ENCODE data around the gene EIF4E1B.

Gene EIF4E1B

GRCh38 chr5:176687881-176688280 is 57.4 kb downstream of the EIF4E1B start:
- TF ChIP-seq CTCF (IDR thresholded peaks at IDR 0.05; ENCODE audit: low read depth, low read length): no peak
- H3K4me3 ChIP-seq (ENCODE audit: low read depth, low read length): no peak overlapping the region

GRCh38 chr5:176690911-176691310 is 60.4 kb downstream of the EIF4E1B start:
- TF ChIP-seq CTCF (IDR thresholded peaks at IDR 0.05; ENCODE audit: low read depth, low read length): no peak

GRCh38 chr5:176691524-176691923 is 61.0 kb downstream of the EIF4E1B start:
- H3K4me3 ChIP-seq (ENCODE audit: low read depth, low read length): no peak overlapping the region

More at GRCh38 chr5:176690911-176691310, 60.4 kb downstream of the EIF4E1B start:
- H3K4me3 ChIP-seq (ENCODE audit: low read depth, low read length): no peak overlapping the region

GRCh38 chr5:176692326-176692725 is 61.9 kb downstream of the EIF4E1B start:
- H3K4me3 ChIP-seq (ENCODE audit: low read depth, low read length): no peak overlapping the region
- TF ChIP-seq CTCF (IDR thresholded peaks at IDR 0.05; ENCODE audit: low read depth, low read length): no peak

More at GRCh38 chr5:176691524-176691923, 61.0 kb downstream of the EIF4E1B start:
- TF ChIP-seq CTCF (IDR thresholded peaks at IDR 0.05; ENCODE audit: low read depth, low read length): no peak

- TF ChIP-seq CTCF (IDR thresholded peaks at IDR 0.05; ENCODE audit: low read depth, low read length): no peak
- H3K4me3 ChIP-seq (ENCODE audit: low read depth, low read length): no peak overlapping the region
Observed at GRCh38 chr5:176692839-176693476, 62.5 kb downstream of the EIF4E1B start.

- TF ChIP-seq CTCF (IDR thresholded peaks at IDR 0.05; ENCODE audit: low read depth, low read length): no peak
- H3K4me3 ChIP-seq (ENCODE audit: low read depth, low read length): no peak overlapping the region
Observed at GRCh38 chr5:176693477-176693851, 63.0 kb downstream of the EIF4E1B start.

GRCh38 chr5:176694146-176694545 is 63.7 kb downstream of the EIF4E1B start:
- no peak overlapping the region for H3K4me3 ChIP-seq (ENCODE audit: low read depth, low read length)
- TF ChIP-seq CTCF (IDR thresholded peaks at IDR 0.05; ENCODE audit: low read depth, low read length): no peak
